Endothelial cell (in vitro differentiated cells): ENCODE measurements around the gene MAD1L1. TPM values are rescaled to one million over a fixed set of nuclear protein-coding genes. Genes with fewer than 3 reads are reported as not detected.
A peak's percentile ranks its signal among the peaks of the same experiment; 100 is the strongest.

ENCODE experiments used
- DNase-seq: peaks from one replicate; pipeline ENCODE4 v3.0.0; 2021; ENCODE audit warnings: low spot score
- H3K27ac Mint-ChIP-seq: one replicate; pipeline ENCODE4 v1.8.0; 2021; ENCODE audit warnings: mixed read lengths, inconsistent platforms; ENCODE audit not compliant: unreplicated experiment
- H3K27me3 Mint-ChIP-seq: one replicate; pipeline ENCODE4 v1.8.0; 2021; ENCODE audit warnings: mild to moderate bottlenecking, moderate library complexity, mixed read lengths, inconsistent platforms; ENCODE audit not compliant: unreplicated experiment
- H3K36me3 Mint-ChIP-seq: one replicate; pipeline ENCODE4 v1.8.0; 2021; ENCODE audit warnings: mild to moderate bottlenecking, low read depth, mixed read lengths, inconsistent platforms; ENCODE audit not compliant: unreplicated experiment
- H3K4me1 Mint-ChIP-seq: one replicate; pipeline ENCODE4 v1.8.0; 2021; ENCODE audit warnings: mild to moderate bottlenecking, mixed read lengths, inconsistent platforms; ENCODE audit not compliant: unreplicated experiment
- H3K4me3 Mint-ChIP-seq: one replicate; pipeline ENCODE4 v1.8.0; 2021; ENCODE audit warnings: mild to moderate bottlenecking, mixed read lengths, inconsistent platforms; ENCODE audit not compliant: unreplicated experiment
- H3K9me3 Mint-ChIP-seq: one replicate; pipeline ENCODE4 v1.8.0; 2021; ENCODE audit warnings: mixed read lengths, inconsistent platforms; ENCODE audit not compliant: unreplicated experiment
- total RNA-seq: library from RNA; stranded (reverse); fragmentation: NEBNext Ultra II Directional; extraction: Animal tissue kit (Norgen Biotek cat#: 25700); gene quantifications from one replicate; pipeline ENCODE4 v1.2.1, GENCODE V29; 2021; ENCODE audit not compliant: unreplicated experiment
- TF ChIP-seq, protein P1 (sequence below): fragments of 200-600 bp; sonication (generic); IDR thresholded peaks from one replicate; pipeline ENCODE4 v1.5.0; 2021; ENCODE audit warnings: antibody characterized with exemption; ENCODE audit not compliant: unreplicated experiment

MAD1L1 gene
- total RNA-seq, 1 donor from 2014 or later: 43.3 TPM

DNA sequence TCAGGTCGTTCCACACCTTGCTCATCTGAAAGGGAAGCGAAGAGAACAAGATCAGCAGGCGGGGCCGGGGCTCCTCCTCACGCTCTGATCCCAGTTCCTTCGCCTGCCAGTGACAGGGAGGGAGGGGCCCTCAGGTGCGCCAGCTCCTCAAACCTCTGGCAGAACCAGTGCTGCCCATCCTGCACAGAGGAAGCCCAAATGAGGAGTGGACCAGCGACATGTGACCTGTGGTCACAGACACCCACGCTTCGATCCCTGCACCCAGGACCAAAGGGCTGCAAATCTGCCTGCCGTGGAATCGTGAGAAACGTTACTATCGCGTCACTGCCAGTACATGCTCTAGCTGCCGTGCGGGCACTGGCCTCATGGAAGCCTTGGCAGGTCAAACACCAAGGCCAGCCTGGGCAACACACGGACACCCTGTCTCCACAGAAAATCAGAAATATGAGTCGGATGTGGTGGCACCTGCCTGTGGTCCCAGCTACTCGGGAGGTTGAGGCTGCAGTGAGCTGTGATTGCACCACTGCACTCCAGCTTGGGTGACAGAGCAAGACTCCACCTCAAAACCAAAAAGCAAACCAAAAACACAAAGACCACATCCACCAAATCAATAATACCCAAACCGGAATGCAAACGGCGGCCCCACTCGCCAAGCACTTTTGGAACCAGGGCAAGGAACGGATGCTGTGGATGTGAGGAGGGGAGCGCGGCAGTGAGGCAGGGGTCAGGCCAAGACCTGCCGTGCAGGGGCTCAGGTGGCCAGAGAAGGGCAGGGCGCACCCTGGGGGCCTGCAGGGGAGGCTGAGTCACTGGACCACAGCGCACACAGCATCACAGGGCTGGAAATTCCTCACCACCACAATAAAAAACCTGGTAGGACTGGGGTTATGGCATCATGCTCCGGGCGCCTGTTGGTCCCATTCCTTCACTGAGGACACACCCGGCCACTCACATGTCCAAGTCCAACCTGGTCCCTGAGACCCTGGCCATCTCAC, 22.7 kb upstream of the MAD1L1 start:
- TF ChIP-seq, protein P1, sequence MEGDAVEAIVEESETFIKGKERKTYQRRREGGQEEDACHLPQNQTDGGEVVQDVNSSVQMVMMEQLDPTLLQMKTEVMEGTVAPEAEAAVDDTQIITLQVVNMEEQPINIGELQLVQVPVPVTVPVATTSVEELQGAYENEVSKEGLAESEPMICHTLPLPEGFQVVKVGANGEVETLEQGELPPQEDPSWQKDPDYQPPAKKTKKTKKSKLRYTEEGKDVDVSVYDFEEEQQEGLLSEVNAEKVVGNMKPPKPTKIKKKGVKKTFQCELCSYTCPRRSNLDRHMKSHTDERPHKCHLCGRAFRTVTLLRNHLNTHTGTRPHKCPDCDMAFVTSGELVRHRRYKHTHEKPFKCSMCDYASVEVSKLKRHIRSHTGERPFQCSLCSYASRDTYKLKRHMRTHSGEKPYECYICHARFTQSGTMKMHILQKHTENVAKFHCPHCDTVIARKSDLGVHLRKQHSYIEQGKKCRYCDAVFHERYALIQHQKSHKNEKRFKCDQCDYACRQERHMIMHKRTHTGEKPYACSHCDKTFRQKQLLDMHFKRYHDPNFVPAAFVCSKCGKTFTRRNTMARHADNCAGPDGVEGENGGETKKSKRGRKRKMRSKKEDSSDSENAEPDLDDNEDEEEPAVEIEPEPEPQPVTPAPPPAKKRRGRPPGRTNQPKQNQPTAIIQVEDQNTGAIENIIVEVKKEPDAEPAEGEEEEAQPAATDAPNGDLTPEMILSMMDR: no peak
- peak overlapping the region; percentile 54 for H3K4me3 Mint-ChIP-seq
- no peaks in the 10 kb centered on the region for H3K9me3 Mint-ChIP-seq
- H3K27ac Mint-ChIP-seq: no peak overlapping the region
- H3K36me3 Mint-ChIP-seq: peaks cover 11% of the 10 kb centered on the region
- DNase-seq: no peak
- H3K4me1 Mint-ChIP-seq: peaks cover 2% of the 10 kb centered on the region
- H3K27me3 Mint-ChIP-seq: peaks cover 3% of the 10 kb centered on the region

GRCh38 chr7:2254429-2255144, 21.8 kb upstream of the MAD1L1 start:
- H3K4me3 Mint-ChIP-seq: no peak overlapping the region
- H3K27ac Mint-ChIP-seq: no peak overlapping the region
- no peak for DNase-seq
- TF ChIP-seq, protein P1: no peak
- H3K36me3 Mint-ChIP-seq: peaks cover 7% of the 10 kb centered on the region
- H3K27me3 Mint-ChIP-seq: peaks cover 3% of the 10 kb centered on the region
- H3K9me3 Mint-ChIP-seq: no peaks in the 10 kb centered on the region
- peaks cover 2% of the 10 kb centered on the region for H3K4me1 Mint-ChIP-seq

DNA sequence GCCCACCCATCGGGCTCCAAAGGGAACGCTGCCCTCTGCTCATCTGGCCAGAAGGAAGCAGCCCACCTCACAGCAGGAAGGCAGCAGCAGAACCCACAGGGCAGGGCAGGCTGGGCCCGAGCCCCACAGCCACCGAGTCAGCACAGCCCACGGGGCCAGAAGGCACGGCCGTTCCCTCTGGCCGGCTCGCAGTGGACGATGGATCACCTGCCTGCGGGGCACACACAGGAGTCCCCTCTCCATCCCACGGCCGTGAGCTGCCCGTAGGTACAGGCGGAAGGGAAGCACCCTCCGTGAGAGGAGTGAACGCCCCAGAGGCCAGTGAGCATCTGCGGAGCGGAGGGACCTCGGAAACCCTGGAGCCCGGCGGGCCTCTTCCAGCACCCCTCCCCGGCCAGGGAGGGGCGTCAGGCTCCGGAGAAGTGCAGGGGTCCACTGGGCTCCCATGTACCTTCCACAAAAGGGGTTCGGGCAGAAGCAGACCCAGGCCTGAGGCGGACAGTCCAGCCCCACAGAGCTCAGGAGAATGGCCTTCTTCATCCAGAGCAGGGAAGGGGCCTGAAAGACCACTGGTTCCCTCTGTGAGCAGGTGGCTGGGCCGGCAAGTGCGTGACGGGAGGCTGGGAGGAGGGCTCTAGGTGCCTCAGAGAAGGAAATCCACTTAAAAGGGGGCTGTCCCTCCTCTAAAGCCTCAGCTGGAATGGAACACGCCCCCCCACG, 20.9 kb upstream of the MAD1L1 start:
- H3K27ac Mint-ChIP-seq: no peak overlapping the region
- H3K9me3 Mint-ChIP-seq: no peaks in the 10 kb centered on the region
- H3K4me1 Mint-ChIP-seq: peaks cover 8% of the 10 kb centered on the region
- no peak overlapping the region for H3K4me3 Mint-ChIP-seq
- peaks cover 7% of the 10 kb centered on the region for H3K27me3 Mint-ChIP-seq
- peaks cover 7% of the 10 kb centered on the region for H3K36me3 Mint-ChIP-seq
- DNase-seq: no peak
- TF ChIP-seq, protein P1: no peak

DNA sequence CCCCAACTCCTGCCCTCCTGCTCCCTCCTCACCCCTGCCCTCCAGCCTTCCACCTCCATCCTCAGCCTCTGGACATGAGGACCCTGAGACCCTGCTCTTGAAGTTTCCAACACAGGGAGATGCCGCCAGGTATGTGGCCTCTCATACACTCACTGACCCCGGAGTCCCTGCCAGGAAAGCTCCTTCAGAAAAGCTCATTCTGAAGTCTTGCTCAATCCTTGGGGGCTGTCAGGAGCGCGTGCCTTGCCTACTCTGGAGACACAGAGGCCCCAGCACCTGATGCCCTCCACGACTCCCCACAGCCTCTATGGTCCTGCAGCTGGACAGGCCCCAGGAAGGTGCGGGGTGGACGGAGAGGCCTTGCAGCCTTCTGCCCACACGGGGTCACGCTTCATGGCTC, 20.3 kb upstream of the MAD1L1 start:
- TF ChIP-seq, protein P1: no peak
- Mint-ChIP-seq H3K27ac (no peak overlapping the region), H3K4me3 (no peak overlapping the region), H3K27me3 (peaks cover 8% of the 10 kb centered on the region), H3K4me1 (peaks cover 9% of the 10 kb centered on the region), H3K9me3 (no peaks in the 10 kb centered on the region), H3K36me3 (peaks cover 7% of the 10 kb centered on the region)
- no peak for DNase-seq
